ENCODE measurements around the gene XPOT. TPM values are rescaled to one million over a fixed set of nuclear protein-coding genes. Genes with fewer than 3 reads are reported as not detected.
A peak's percentile ranks its signal among the peaks of the same experiment; 100 is the strongest.

XPOT gene
- total and polyA plus RNA-seq, 2 of the 4 experiments (the other 2 are of a cell fraction) = 40.9 to 80.8 TPM

GRCh38 chr12:64400041-64400440 is 4.2 kb upstream of the XPOT start:
- Histone ChIP-seq H3K18ac (ENCODE audit: low read depth, low read length) (no peak overlapping the region), H4K8ac (ENCODE audit: low read depth in 2 of 2, low read length in 2 of 2) (no peak overlapping the region), H2BK15ac (ENCODE audit: low read depth, low read length) (no peak overlapping the region), H3K4me2 (ENCODE audit: low read depth, low read length) (no peak overlapping the region), H4K5ac (ENCODE audit: low read depth, low read length) (no peak overlapping the region), H3K9me3 (ENCODE audit: control insufficient read depth, insufficient read depth, low read length) (no peaks in the 10 kb centered on the region), H2AK9ac (replicated peaks; ENCODE audit: low read depth, low read length, poor library complexity) (no peak overlapping the region), H2BK20ac (ENCODE audit: low read depth, low read length) (no peak overlapping the region), H2BK5ac (ENCODE audit: low read depth, low read length, poor library complexity, severe bottlenecking) (no peak overlapping the region), H4K20me1 (ENCODE audit: insufficient read depth, low read length) (no peaks in the 10 kb centered on the region), H3K4ac (ENCODE audit: low read depth, low read length) (no peak overlapping the region), H3K79me1 (ENCODE audit: low read depth in 1 of 2, low read length in 2 of 2) (peaks cover 0 to 2% of the 10 kb centered on the region in 2 experiments; a peak in 2 of 4 replicates), H3K9me1 (ENCODE audit: insufficient read depth, low read length) (no peaks in the 10 kb centered on the region), H3K27me3 (ENCODE audit: control insufficient read depth, insufficient read depth, low read length) (no peaks in the 10 kb centered on the region), H3K4me3 (ENCODE audit: insufficient read depth, low read depth, low read length) (no peak overlapping the region), H2AFZ (replicated peaks; ENCODE audit: low read length, poor library complexity) (no peak overlapping the region), H3K14ac (replicated peaks; ENCODE audit: low read depth, low read length) (no peak overlapping the region), H3K23ac (ENCODE audit: low read depth, low read length) (no peak overlapping the region), H3K27ac (ENCODE audit: insufficient read depth, low read length) (no peak overlapping the region), H3K4me1 (ENCODE audit: control insufficient read depth, insufficient read depth, low read length) (no peaks in the 10 kb centered on the region), H3K36me3 (ENCODE audit: control insufficient read depth, insufficient read depth, low read length) (no peaks in the 10 kb centered on the region), H4K91ac (ENCODE audit: insufficient read depth, low read depth, low read length) (no peak overlapping the region), H3K56ac (ENCODE audit: extremely low read depth, insufficient read depth, low read length) (no peak overlapping the region), H2BK120ac (ENCODE audit: low read depth, low read length) (no peak overlapping the region), H3K9ac (ENCODE audit: low read depth, low read length) (no peak overlapping the region), H2AK5ac (ENCODE audit: low read depth, low read length) (no peak overlapping the region)
- no TSS peak for BruUV-seq (replicated peaks)
- POLR2A ChIA-PET (ENCODE audit: unreplicated experiment) = no interaction called here
- intact Hi-C loops (cut with micrococcal nuclease) (loop anchor here (5.0 kb wide), 1 partner anchor 213 kb away; no protein-coding TSS in a partner anchor), in situ Hi-C loops (cut with MboI; ENCODE audit: low sequenced_read_pairs) (no loop called here), dilution Hi-C loops (cut with HindIII; ENCODE audit: low sequenced_read_pairs, unreplicated experiment) (no loop called here)
- peak; percentile 68 for DNase-seq
- 7% methylated on average over 2 of the region's 4 CpGs; no CpG with 5 or more reads in 1 of the 2 experiments for WGBS, 2 experiments (ENCODE audit: extremely low coverage in 2 of 2, insufficient read length in 1 of 2)
- CTCF ChIA-PET = interaction anchor here (0.6 kb wide), 1 partner anchor 573 kb away, joined by 5 read pairs; no protein-coding TSS in a partner anchor
- no peak for ATAC-seq (ENCODE audit: low read depth)
- TF ChIP-seq MAZ (IDR thresholded peaks at IDR 0.05; ENCODE audit: borderline replicate concordance, low read depth, low read length) (no peak), RFX5 (IDR thresholded peaks at IDR 0.05; ENCODE audit: low read depth, low read length) (no peak), MAFK (IDR thresholded peaks at IDR 0.05; ENCODE audit: low read depth, low read length) (no peak), FOS (IDR thresholded peaks at IDR 0.05; ENCODE audit: low read depth, low read length) (no peak), USF2 (IDR thresholded peaks at IDR 0.05; ENCODE audit: low read depth, low read length) (peak; percentile 45; the same call in 1 of the 2 replicates), ELK1 (IDR thresholded peaks at IDR 0.05; ENCODE audit: borderline replicate concordance, low read depth, low read length) (no peak), BHLHE40 (IDR thresholded peaks at IDR 0.05; ENCODE audit: low read depth, low read length) (no peak)
- TF ChIP-seq, protein P1, sequence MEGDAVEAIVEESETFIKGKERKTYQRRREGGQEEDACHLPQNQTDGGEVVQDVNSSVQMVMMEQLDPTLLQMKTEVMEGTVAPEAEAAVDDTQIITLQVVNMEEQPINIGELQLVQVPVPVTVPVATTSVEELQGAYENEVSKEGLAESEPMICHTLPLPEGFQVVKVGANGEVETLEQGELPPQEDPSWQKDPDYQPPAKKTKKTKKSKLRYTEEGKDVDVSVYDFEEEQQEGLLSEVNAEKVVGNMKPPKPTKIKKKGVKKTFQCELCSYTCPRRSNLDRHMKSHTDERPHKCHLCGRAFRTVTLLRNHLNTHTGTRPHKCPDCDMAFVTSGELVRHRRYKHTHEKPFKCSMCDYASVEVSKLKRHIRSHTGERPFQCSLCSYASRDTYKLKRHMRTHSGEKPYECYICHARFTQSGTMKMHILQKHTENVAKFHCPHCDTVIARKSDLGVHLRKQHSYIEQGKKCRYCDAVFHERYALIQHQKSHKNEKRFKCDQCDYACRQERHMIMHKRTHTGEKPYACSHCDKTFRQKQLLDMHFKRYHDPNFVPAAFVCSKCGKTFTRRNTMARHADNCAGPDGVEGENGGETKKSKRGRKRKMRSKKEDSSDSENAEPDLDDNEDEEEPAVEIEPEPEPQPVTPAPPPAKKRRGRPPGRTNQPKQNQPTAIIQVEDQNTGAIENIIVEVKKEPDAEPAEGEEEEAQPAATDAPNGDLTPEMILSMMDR (conservative IDR thresholded peaks at IDR 0.05; ENCODE audit: low read depth, low read length) = no peak
